Left lung (tissue), 10 donors: ENCODE results near the gene CHIA. TPM values are rescaled to one million over a fixed set of nuclear protein-coding genes. Genes with fewer than 3 reads are reported as not detected.

Source experiments
- ATAC-seq: fragments of 200-7000 bp; cut with Tn5 transposase; one replicate; pipeline ENCODE4 v1.9.1; 2020; ENCODE audit warnings: moderate library complexity
- DNase-seq, 4 donors: peaks; one replicate each; pipeline ENCODE4 v3.0.0-alpha.2; 2013 to 2020
- H3K27ac ChIP-seq, 2 donors: fragments of 200-600 bp; sonication (generic) in 1 of 2; one replicate each; pipeline versions ENCODE4 v1.5.0 to v1.8.0; 2020 to 2021
- H3K27me3 ChIP-seq, 2 donors: fragments of 200-600 bp; sonication (generic) in 1 of 2; one replicate each; pipeline versions ENCODE4 v1.5.0 to v1.8.0; 2020 to 2021
- H3K36me3 ChIP-seq, 2 donors: fragments of 200-600 bp; sonication (generic) in 1 of 2; one replicate each; pipeline versions ENCODE4 v1.5.0 to v1.8.0; 2020 to 2021
- H3K4me1 ChIP-seq, 2 donors: fragments of 200-600 bp; one replicate each; pipeline ENCODE4 v1.8.0; 2021
- H3K4me3 ChIP-seq, 2 donors: fragments of 200-600 bp; sonication (generic) in 1 of 2; one replicate each; pipeline versions ENCODE4 v1.5.0 to v1.8.0; 2020 to 2021; ENCODE audit warnings: mild to moderate bottlenecking in 1 of 2
- H3K9me3 ChIP-seq, 2 donors: fragments of 200-600 bp; sonication (generic) in 1 of 2; one replicate each; pipeline versions ENCODE4 v1.5.0 to v1.8.0; 2020 to 2021
- CTCF ChIP-seq, 2 donors: fragments of 200-600 bp; sonication (generic) in 1 of 2; IDR thresholded peaks; one replicate each; pipeline versions ENCODE4 v1.5.0 to v1.8.0; 2021; ENCODE audit warnings: antibody characterized with exemption in 2 of 2
- intact Hi-C, 2 donors: fragments of 100-400 bp; cut with DNase I; formaldehyde crosslinking; loops; one replicate each; pipeline versions ENCODE4 v1.11.2 to v1.14.2; 2022
- polyA plus RNA-seq, 6 donors: library from polyadenylated mRNA; unstranded; fragments of 120-200 nt; gene quantifications; one replicate each; pipeline ENCODE4 v1.2.1, GENCODE V29; 2013; ENCODE audit not compliant: insufficient read length in 6 of 6
- total RNA-seq, 2 donors: library from RNA; stranded (reverse); fragmentation: NEBNext Ultra II Directional; extraction: Animal tissue kit (Norgen Biotek cat#: 25700); gene quantifications; one replicate each; pipeline ENCODE4 v1.2.1, GENCODE V29; 2021
- donor health status: DM: no; HTN: yes; CAD: no.
- donor health status: DM: no; HTN: no; CAD: no.

CHIA gene
- total and polyA plus RNA-seq, 8 donors: 1.1 to 10.2 (median 3.8) TPM; not detected in 1

DNA sequence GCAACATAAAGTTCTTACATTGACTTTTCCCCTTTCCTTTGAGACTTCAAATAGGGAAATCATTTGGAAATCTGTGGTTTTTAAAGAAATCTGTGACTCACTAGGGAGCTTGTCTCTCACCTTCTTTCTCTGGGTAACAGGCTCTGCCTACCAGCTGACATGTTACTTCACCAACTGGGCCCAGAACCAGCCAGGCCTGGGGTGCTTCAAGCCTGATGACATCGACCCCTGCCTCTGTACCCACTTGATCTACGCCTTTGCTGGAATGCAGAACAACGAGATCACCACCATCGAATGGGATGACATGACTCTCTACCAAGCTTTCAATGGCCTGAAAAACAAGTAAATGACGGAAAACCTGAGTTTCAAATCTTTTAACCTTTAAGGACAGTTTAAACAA is 9.2 kb upstream of the CHIA start:
- TF ChIP-seq CTCF (IDR thresholded peaks at IDR 0.05): no peak
- H3K4me3 ChIP-seq: no peak overlapping the region
- peaks cover 0 to 6% of the 10 kb centered on the region in 2 donors for H3K9me3 ChIP-seq
- no peaks in the 10 kb centered on the region for H3K36me3 ChIP-seq
- intact Hi-C loops: no loop called here
- ATAC-seq (peak; percentile 54), DNase-seq (no peak)
- H3K27ac ChIP-seq: no peak overlapping the region
- no peaks in the 10 kb centered on the region for H3K4me1 ChIP-seq
- H3K27me3 ChIP-seq: no peaks in the 10 kb centered on the region

DNA sequence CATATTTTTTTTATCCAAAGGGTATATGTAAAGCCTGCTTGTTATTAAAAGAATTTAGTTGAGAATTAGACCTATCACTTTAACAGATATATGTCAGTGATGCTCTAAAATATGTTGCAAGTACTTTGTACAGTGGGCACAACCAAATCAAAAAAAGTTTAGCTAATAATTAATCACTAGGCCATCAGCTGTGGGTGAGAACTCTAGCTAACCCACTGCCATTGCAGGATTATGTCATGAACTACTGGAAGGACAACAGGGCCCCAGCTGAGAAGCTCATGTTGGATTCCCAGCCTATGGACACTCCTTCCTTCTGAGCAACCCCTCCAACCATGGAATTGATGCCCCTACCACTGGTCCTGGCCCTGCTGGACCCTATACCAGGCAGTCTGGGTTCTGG is 6.8 kb upstream of the CHIA start:
- no peak for TF ChIP-seq CTCF (IDR thresholded peaks at IDR 0.05)
- ATAC-seq (no peak), DNase-seq (no peak)
- Histone ChIP-seq H3K9me3 (no peaks in the 10 kb centered on the region), H3K27ac (no peak overlapping the region), H3K36me3 (no peaks in the 10 kb centered on the region), H3K4me1 (no peaks in the 10 kb centered on the region), H3K4me3 (no peak overlapping the region), H3K27me3 (no peaks in the 10 kb centered on the region)
- intact Hi-C loops: no loop called here

DNA sequence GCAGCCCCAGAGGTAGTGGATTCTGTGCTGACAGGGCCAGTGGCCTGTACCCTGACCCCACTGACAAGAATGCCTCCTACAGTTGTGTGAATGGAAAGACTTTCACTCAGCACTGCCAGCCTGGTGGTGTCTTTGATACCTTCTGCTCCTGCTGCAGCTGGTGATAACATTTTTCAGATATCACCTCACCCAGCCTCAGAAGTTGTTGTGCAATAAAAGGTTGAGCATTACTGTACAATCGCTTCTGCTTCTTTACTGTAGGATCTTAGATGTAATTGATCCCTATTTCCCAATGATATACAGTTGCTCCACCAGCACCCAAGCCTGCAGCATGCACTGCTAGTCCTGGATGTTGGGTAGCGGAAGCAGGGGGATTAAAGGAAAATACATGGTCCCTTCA is 4.8 kb upstream of the CHIA start:
- H3K27me3 ChIP-seq: no peaks in the 10 kb centered on the region
- intact Hi-C loops: no loop called here
- H3K36me3 ChIP-seq: no peaks in the 10 kb centered on the region
- H3K4me3 ChIP-seq: no peak overlapping the region
- TF ChIP-seq CTCF (IDR thresholded peaks at IDR 0.05): no peak
- no peaks in the 10 kb centered on the region for H3K4me1 ChIP-seq
- no peak for DNase-seq
- ATAC-seq: no peak
- H3K27ac ChIP-seq: no peak overlapping the region
- no peaks in the 10 kb centered on the region for H3K9me3 ChIP-seq

DNA sequence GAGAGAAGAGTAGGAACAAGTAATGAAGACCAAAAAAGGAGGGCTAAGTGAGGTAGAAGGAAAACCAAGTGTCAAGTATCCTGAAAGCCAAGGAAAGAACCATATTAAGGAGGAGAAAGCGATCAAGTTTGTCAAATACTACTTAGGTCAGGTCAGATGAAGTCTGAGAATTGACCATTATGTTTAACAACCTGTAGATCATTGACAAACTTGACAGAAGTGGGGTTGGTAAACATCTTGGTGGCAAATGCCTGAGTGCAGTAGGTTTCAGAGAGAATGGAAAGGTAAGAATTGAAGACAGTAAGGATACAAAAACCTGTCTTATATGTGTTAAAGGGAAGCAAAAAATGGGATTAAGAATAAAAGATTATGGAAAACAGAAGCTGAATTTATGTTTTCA is 3.7 kb upstream of the CHIA start:
- DNase-seq (no peak), ATAC-seq (peak; percentile 77)
- intact Hi-C loops: no loop called here
- Histone ChIP-seq H3K27me3 (no peaks in the 10 kb centered on the region), H3K4me3 (no peak overlapping the region), H3K9me3 (no peaks in the 10 kb centered on the region), H3K4me1 (no peaks in the 10 kb centered on the region), H3K27ac (no peak overlapping the region), H3K36me3 (no peaks in the 10 kb centered on the region)
- no peak for TF ChIP-seq CTCF (IDR thresholded peaks at IDR 0.05)

DNA sequence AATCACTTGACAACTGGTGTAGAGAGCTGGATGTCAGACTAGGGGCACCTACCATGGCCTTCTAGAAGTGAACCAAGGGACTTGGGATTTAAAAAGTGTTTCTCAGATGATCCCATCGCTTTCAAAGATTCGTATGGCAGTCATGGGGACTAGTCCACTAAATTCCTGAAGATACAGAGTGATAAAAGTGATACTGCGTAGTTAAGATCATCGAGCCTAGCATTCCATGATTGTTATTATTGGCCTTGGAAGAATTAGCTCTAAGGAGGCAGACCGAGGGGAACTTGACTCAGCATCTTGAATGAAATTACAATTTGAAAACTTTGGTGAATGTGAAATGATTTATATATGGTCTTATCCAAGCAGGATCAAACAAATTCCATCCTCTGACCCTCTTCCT is 1.3 kb upstream of the CHIA start:
- Histone ChIP-seq H3K4me3 (no peak overlapping the region), H3K9me3 (no peaks in the 10 kb centered on the region), H3K4me1 (no peaks in the 10 kb centered on the region), H3K27me3 (no peaks in the 10 kb centered on the region), H3K36me3 (no peaks in the 10 kb centered on the region), H3K27ac (no peak overlapping the region)
- DNase-seq: no peak
- TF ChIP-seq CTCF (IDR thresholded peaks at IDR 0.05): no peak
- intact Hi-C loops: no loop called here
- no peak for ATAC-seq
